NCI-H1105 treated with DMSO at 0.1 percent for 48 hours (cell line): Measurements from ENCODE around the gene MIEF1.
A peak's percentile ranks its signal among the peaks of the same experiment; 100 is the strongest.
"Not testable (repeated sequence)": the region's sequence is repeated elsewhere in the genome, so short reads cannot be mapped to it uniquely, and the experiment has no call there.

ENCODE experiments used
- DNase-seq: peaks from one replicate; lab custom pipeline; 2025; lab: John Stamatoyannopoulos, UW

Gene MIEF1

GRCh38 chr22:39489094-39490068, 12.7 kb upstream of the MIEF1 start:
- DNase-seq, result no peak

GRCh38 chr22:39490135-39490798, 11.8 kb upstream of the MIEF1 start:
- peak; percentile 82 for DNase-seq

GRCh38 chr22:39490966-39491680, 11.0 kb upstream of the MIEF1 start:
- no peak for DNase-seq

- DNase-seq, result no peak
Measured at GRCh38 chr22:39491696-39492095, 10.4 kb upstream of the MIEF1 start.

GRCh38 chr22:39492186-39492585, 9.9 kb upstream of the MIEF1 start:
- no peak for DNase-seq

- DNase-seq, result no peak
Measured at GRCh38 chr22:39493759-39494158, 8.3 kb upstream of the MIEF1 start.

GRCh38 chr22:39494471-39495120, 7.5 kb upstream of the MIEF1 start:
- no peak for DNase-seq

- DNase-seq, result no peak
Measured at GRCh38 chr22:39496131-39496838, 5.8 kb upstream of the MIEF1 start.

- no peak for DNase-seq
Measured at GRCh38 chr22:39497429-39497828, 4.7 kb upstream of the MIEF1 start.

- DNase-seq, result peak; percentile 92
Measured at GRCh38 chr22:39498368-39498767, 3.7 kb upstream of the MIEF1 start.

- no peak for DNase-seq
Measured at GRCh38 chr22:39498802-39499201, 3.3 kb upstream of the MIEF1 start.

GRCh38 chr22:39500101-39500500, 2.0 kb upstream of the MIEF1 start:
- DNase-seq, result no peak

- no peak for DNase-seq
Measured at GRCh38 chr22:39501644-39502108, 414 bp upstream of the MIEF1 start.

- no peak for DNase-seq
Measured at GRCh38 chr22:39502789-39503409, 809 bp downstream of the MIEF1 start.

GRCh38 chr22:39503630-39504029, 1.5 kb downstream of the MIEF1 start:
- no peak for DNase-seq

- no peak for DNase-seq
Measured at GRCh38 chr22:39504071-39504470, 2.0 kb downstream of the MIEF1 start.

GRCh38 chr22:39507021-39507420, 4.9 kb downstream of the MIEF1 start:
- not testable (repeated sequence) for DNase-seq

- DNase-seq, result no peak
Measured at GRCh38 chr22:39508393-39508792, 6.3 kb downstream of the MIEF1 start.

GRCh38 chr22:39510529-39511149, 8.5 kb downstream of the MIEF1 start:
- DNase-seq, result no peak

- DNase-seq, result no peak
Measured at GRCh38 chr22:39511226-39511625, 9.1 kb downstream of the MIEF1 start.
